Measurements from ENCODE around the gene ACP2. TPM values are rescaled to one million over a fixed set of nuclear protein-coding genes. Genes with fewer than 3 reads are reported as not detected.

The ACP2 gene
- total RNA-seq, 2 experiments from 2014 or later = 16.8 to 17.2 TPM

GRCh38 chr11:47271961-47272661 lies 23.5 kb upstream of the ACP2 start:
- peak overlapping the region; percentile 90 for H3K4me3 Mint-ChIP-seq

GRCh38 chr11:47271328-47271727 lies 22.7 kb upstream of the ACP2 start:
- H3K36me3 ChIP-seq (ENCODE audit: insufficient read depth, low read length) = peaks cover 29% of the 10 kb centered on the region
- DNase-seq (peak in 1 of 14 experiments; percentile 16), ATAC-seq (ENCODE audit: poor library complexity) (no peak)
- H3K27me3 ChIP-seq (ENCODE audit: control insufficient read depth in 1 of 2, insufficient read depth in 2 of 2, low read length in 2 of 2) = no peaks in the 10 kb centered on the region
- peaks cover 43% of the 10 kb centered on the region for H3K4me1 ChIP-seq (ENCODE audit: insufficient read depth, low read length)
- peak overlapping the region; percentile 18 to 19 for H3K27ac ChIP-seq (ENCODE audit: low read depth in 1 of 2, low read length in 2 of 2)
- TF ChIP-seq CTCF (IDR thresholded peaks at IDR 0.05) = no peak
- intact Hi-C loops (cut with DNase I, micrococcal nuclease) = loop anchor here in 1 of 2 experiments (5.0 to 10.0 kb wide), 4 partner anchors 39 to 567 kb away; partner anchors contain the start of genes ARHGAP1, KBTBD4, NDUFS3 and SLC39A13
- Mint-ChIP-seq H3K4me3 (peak overlapping the region; percentile 90), H3K9me3 (no peaks in the 10 kb centered on the region), H3K27me3 (no peaks in the 10 kb centered on the region), H3K27ac (peak overlapping the region; percentile 99), H3K36me3 (ENCODE audit: low read depth) (peaks cover 51% of the 10 kb centered on the region), H3K4me1 (ENCODE audit: low read depth) (peaks cover 56% of the 10 kb centered on the region)
- POLR2A ChIA-PET = interaction anchor here (0.7 to 4.4 kb wide), 10 partner anchors 12 to 155 kb away, joined by 3 to 21 read pairs (median 4); partner anchors contain the start of genes ACP2, DDB2 and PSMC3
- no peaks in the 10 kb centered on the region for H3K9me3 ChIP-seq (ENCODE audit: control insufficient read depth in 1 of 2, insufficient read depth in 1 of 2, low read length in 2 of 2)
- H3K4me3 ChIP-seq (ENCODE audit: low read length) = peak overlapping the region; percentile 71
- CTCF ChIA-PET = interaction anchor here (0.5 to 3.3 kb wide), 5 partner anchors 12 to 84 kb away, joined by 3 to 10 read pairs (median 5); partner anchors contain the start of gene ACP2

More at GRCh38 chr11:47271961-47272661, 23.5 kb upstream of the ACP2 start:
- ChIA-PET CTCF (interaction anchor here (2.0 to 3.3 kb wide), 2 partner anchors 12 to 23 kb away, joined by 8 to 10 read pairs; partner anchors contain the start of gene ACP2), POLR2A (interaction anchor here (0.8 to 4.4 kb wide), 7 partner anchors 13 to 306 kb away, joined by 3 to 21 read pairs (median 5); partner anchors contain the start of genes ACP2, ARFGAP2, DDB2 and KBTBD4)
- Histone ChIP-seq H3K27ac (ENCODE audit: low read depth in 1 of 2, low read length in 2 of 2) (no peak overlapping the region), H3K36me3 (ENCODE audit: insufficient read depth, low read length) (peaks cover 37% of the 10 kb centered on the region), H3K27me3 (ENCODE audit: control insufficient read depth in 1 of 2, insufficient read depth in 2 of 2, low read length in 2 of 2) (no peaks in the 10 kb centered on the region), H3K4me1 (ENCODE audit: insufficient read depth, low read length) (peaks cover 43% of the 10 kb centered on the region), H3K9me3 (ENCODE audit: control insufficient read depth in 1 of 2, insufficient read depth in 1 of 2, low read length in 2 of 2) (no peaks in the 10 kb centered on the region), H3K4me3 (ENCODE audit: low read length) (no peak overlapping the region)
- peaks cover 59% of the 10 kb centered on the region for H3K36me3 Mint-ChIP-seq (ENCODE audit: low read depth)
- H3K4me1 Mint-ChIP-seq (ENCODE audit: low read depth) = peaks cover 58% of the 10 kb centered on the region
- DNase-seq (peak in 1 of 14 experiments; percentile 17), ATAC-seq (ENCODE audit: poor library complexity) (no peak)
- no peaks in the 10 kb centered on the region for H3K9me3 Mint-ChIP-seq
- TF ChIP-seq CTCF (IDR thresholded peaks at IDR 0.05) = no peak
- intact Hi-C loops (cut with DNase I, micrococcal nuclease) = loop anchor here in 1 of 2 experiments (5.0 to 10.0 kb wide), 4 partner anchors 40 to 567 kb away; partner anchors contain the start of genes ARHGAP1, KBTBD4, NDUFS3 and SLC39A13
- H3K27ac Mint-ChIP-seq = peak overlapping the region; percentile 99
- H3K27me3 Mint-ChIP-seq = no peaks in the 10 kb centered on the region
